MCF 10A (cell line): ENCODE measurements around the gene RAB12. TPM values are rescaled to one million over a fixed set of nuclear protein-coding genes. Genes with fewer than 3 reads are reported as not detected.

ENCODE experiments used
- BruUV-seq: library from RNA; stranded (reverse); fragments of 400-500 nt; replicated peaks from 2 replicates; lab custom pipeline; 2021; lab: Mats Ljungman, UMichigan
- CTCF ChIA-PET: fragments of 300-600 bp; sonication (Branson Sonifier 250); formaldehyde crosslinking; extraction: SDS; loops from one replicate; lab custom pipeline; 2021; ENCODE audit warnings: antibody characterized with exemption, inconsistent platforms; lab: Yijun Ruan, JAX
- POLR2A ChIA-PET: fragments of 300-600, 350-650 bp; sonication (Branson Sonifier 250); formaldehyde crosslinking; extraction: SDS; loops from one replicate; lab custom pipeline; 2020; ENCODE audit warnings: antibody characterized with exemption, inconsistent platforms; lab: Yijun Ruan, JAX
- DNase-seq: peaks from one replicate; pipeline ENCODE4 v3.0.0-alpha.2; 2018; ENCODE audit not compliant: unreplicated experiment
- H3K27ac Mint-ChIP-seq: one replicate; pipeline ENCODE4 v1.8.0; 2022; ENCODE audit warnings: mild to moderate bottlenecking, low read depth, mixed read lengths; ENCODE audit not compliant: unreplicated experiment
- H3K27me3 Mint-ChIP-seq: one replicate; pipeline ENCODE4 v1.8.0; 2022; ENCODE audit warnings: mixed read lengths; ENCODE audit not compliant: insufficient read depth, unreplicated experiment
- H3K36me3 Mint-ChIP-seq: one replicate; pipeline ENCODE4 v1.8.0; 2022; ENCODE audit warnings: mild to moderate bottlenecking, moderate library complexity, mixed read lengths; ENCODE audit not compliant: insufficient read depth, unreplicated experiment
- H3K4me1 Mint-ChIP-seq: one replicate; pipeline ENCODE4 v1.8.0; 2022; ENCODE audit warnings: mixed read lengths; ENCODE audit not compliant: insufficient read depth, unreplicated experiment
- H3K4me3 Mint-ChIP-seq: one replicate; pipeline ENCODE4 v1.8.0; 2022; ENCODE audit warnings: mild to moderate bottlenecking, moderate library complexity, mixed read lengths; ENCODE audit not compliant: unreplicated experiment
- H3K9me3 Mint-ChIP-seq: one replicate; pipeline ENCODE4 v1.8.0; 2022; ENCODE audit warnings: mixed read lengths; ENCODE audit not compliant: unreplicated experiment
- CTCF ChIP-seq: fragments of 200-600 bp; IDR thresholded peaks from one replicate; pipeline ENCODE4 v1.8.0; 2022; ENCODE audit warnings: antibody characterized with exemption, mild to moderate bottlenecking; ENCODE audit not compliant: unreplicated experiment
- intact Hi-C: fragments of 100-400 bp; cut with micrococcal nuclease; formaldehyde crosslinking; loops from 2 replicates; pipeline ENCODE4 v1.14.1; 2022
- total RNA-seq: library from RNA; stranded (reverse); gene quantifications from 2 replicates; pipeline ENCODE4 v1.2.3, GENCODE V29; 2022

The RAB12 gene
- total RNA-seq, 1 experiment from 2014 or later, result 27.8 TPM

DNA sequence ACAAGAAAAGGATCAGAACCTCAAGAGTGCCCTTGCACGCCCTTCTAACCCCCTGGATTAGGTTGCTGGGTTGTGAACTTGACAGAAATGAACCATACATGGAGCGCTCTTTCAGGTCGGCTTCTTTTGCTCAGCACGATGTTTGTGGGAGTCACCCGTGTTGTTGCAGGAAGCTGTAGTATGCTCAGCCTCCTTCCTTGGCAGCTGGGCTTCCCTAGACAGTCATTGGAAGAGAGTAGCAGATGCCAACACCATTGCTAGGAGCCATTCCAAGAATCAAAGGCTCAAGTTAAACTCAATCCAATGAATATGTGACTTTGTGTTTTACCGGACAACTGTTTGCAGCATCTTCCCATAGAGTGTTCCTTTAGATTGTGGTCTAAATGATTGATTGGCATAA lies 47.0 kb downstream of the RAB12 start:
- Mint-ChIP-seq H3K27me3 (peaks cover 14% of the 10 kb centered on the region), H3K27ac (no peak overlapping the region), H3K4me3 (no peak overlapping the region), H3K9me3 (no peaks in the 10 kb centered on the region), H3K4me1 (peaks cover 10% of the 10 kb centered on the region), H3K36me3 (no peaks in the 10 kb centered on the region)
- no peak for DNase-seq
- ChIA-PET POLR2A (interaction anchor here (3.7 kb wide), 1 partner anchor 327 kb away, joined by 17 read pairs; no protein-coding TSS in a partner anchor), CTCF (interaction anchor here (0.6 to 6.2 kb wide), 10 partner anchors 11 to 776 kb away, joined by 3 to 94 read pairs (median 6); no protein-coding TSS in a partner anchor)
- no TSS peak for BruUV-seq
- TF ChIP-seq CTCF, result no peak
- intact Hi-C loops, result no loop called here

DNA sequence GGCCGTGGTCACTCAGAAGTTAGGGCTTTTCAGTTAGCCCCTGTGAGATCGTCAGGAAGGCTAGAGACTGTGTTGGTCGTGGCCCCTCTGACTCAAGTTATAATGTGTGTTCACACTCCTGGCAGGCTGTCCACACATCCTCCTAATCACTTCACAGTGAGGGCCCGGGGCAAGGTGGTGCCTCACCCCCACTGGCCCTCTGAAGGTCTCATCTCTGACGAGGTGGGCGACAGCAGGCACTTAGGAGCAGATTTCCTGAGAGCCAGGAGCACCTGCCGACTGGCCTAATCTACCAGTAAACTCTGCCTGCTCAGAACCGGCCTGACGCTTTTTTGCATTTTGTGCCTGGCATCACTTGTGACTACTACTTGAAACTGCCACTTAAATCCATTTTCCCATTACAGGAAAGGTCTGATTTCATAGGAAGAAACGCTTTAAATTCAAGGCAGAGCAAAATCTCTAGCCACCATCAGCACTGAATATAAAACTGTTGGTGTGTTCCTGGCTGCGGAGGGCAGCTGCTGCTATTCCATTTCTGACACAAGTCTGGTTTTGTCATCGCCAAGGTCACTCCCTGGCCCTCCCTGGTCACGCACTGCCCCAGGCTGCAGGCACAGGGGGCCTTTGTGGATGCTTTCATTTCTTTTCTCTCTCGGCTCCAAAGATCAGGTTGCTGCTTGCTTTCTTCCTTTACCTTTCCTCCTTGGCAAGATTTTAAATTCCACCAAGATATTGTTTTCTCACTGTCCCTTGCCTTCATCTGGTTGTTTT lies 48.0 kb downstream of the RAB12 start:
- no peak overlapping the region for H3K27ac Mint-ChIP-seq
- no peak overlapping the region for H3K4me3 Mint-ChIP-seq
- peaks cover 10% of the 10 kb centered on the region for H3K4me1 Mint-ChIP-seq
- no TSS peak for BruUV-seq
- ChIA-PET POLR2A (interaction anchor here (0.6 kb wide), 1 partner anchor 329 kb away, joined by 3 read pairs; no protein-coding TSS in a partner anchor), CTCF (interaction anchor here (0.6 to 6.2 kb wide), 8 partner anchors 39 to 857 kb away, joined by 3 to 94 read pairs (median 4); no protein-coding TSS in a partner anchor)
- no peak for DNase-seq
- H3K36me3 Mint-ChIP-seq, result no peaks in the 10 kb centered on the region
- TF ChIP-seq CTCF, result no peak
- peaks cover 14% of the 10 kb centered on the region for H3K27me3 Mint-ChIP-seq
- intact Hi-C loops, result no loop called here
- no peaks in the 10 kb centered on the region for H3K9me3 Mint-ChIP-seq

GRCh38 chr18:8657873-8658470 lies 48.7 kb downstream of the RAB12 start:
- POLR2A ChIA-PET, result no interaction called here
- Mint-ChIP-seq H3K4me1 (peaks cover 10% of the 10 kb centered on the region), H3K36me3 (no peaks in the 10 kb centered on the region), H3K9me3 (no peaks in the 10 kb centered on the region), H3K27me3 (peaks cover 14% of the 10 kb centered on the region), H3K4me3 (no peak overlapping the region), H3K27ac (peak overlapping the region; percentile 43)
- DNase-seq, result peak; percentile 11
- no peak for TF ChIP-seq CTCF
- intact Hi-C loops, result no loop called here
- CTCF ChIA-PET, result interaction anchor here (0.6 to 5.2 kb wide), 8 partner anchors 20 to 856 kb away, joined by 3 to 36 read pairs (median 4); no protein-coding TSS in a partner anchor
- BruUV-seq, result no TSS peak
